HepG2 (cell line): ENCODE data around the gene SUN1. TPM values are rescaled to one million over a fixed set of nuclear protein-coding genes. Genes with fewer than 3 reads are reported as not detected.

Experiments used
- ATAC-seq: fragments of 200-7000 bp; cut with Tn5 transposase; 3 replicates; pipeline ENCODE4 v1.9.1; 2020; ENCODE audit warnings: mild to moderate bottlenecking, moderate library complexity
- BruUV-seq: library from RNA; stranded (reverse); fragments of 400-500 nt; replicated peaks from 2 replicates; lab custom pipeline; 2021; lab: Mats Ljungman, UMichigan
- CTCF ChIA-PET: fragments of 300-600 bp; formaldehyde crosslinking; extraction: SDS; loops from one replicate; lab custom pipeline; 2021; ENCODE audit warnings: low total read pairs, inconsistent platforms, low intra/inter-chr PET ratio; lab: Yijun Ruan, JAX
- POLR2A ChIA-PET: fragments of 350-600 bp; sonication (Branson Sonifier 250); formaldehyde crosslinking; loops from one replicate; lab custom pipeline; 2020; ENCODE audit warnings: antibody characterized with exemption, inconsistent platforms; lab: Yijun Ruan, JAX
- DNase-seq: peaks from one replicate; pipeline ENCODE4 v3.0.0-alpha.2; 2015; ENCODE audit warnings: low spot score
- FAIRE-seq: peaks from 3 replicates; lab custom pipeline; 2011; peaks lifted over from hg19 to GRCh38; lab: Jason Lieb, UNC
- H2AFZ ChIP-seq: one replicate; pipeline ENCODE4 v1.6.1; 2011; ENCODE audit warnings: low read length, inconsistent platforms
- H3K27ac ChIP-seq: fragments of 300-600 bp; 3 replicates; pipeline ENCODE4 v1.8.0; 2011; ENCODE audit warnings: mixed run types, mild to moderate bottlenecking, mixed read lengths, low read length, inconsistent platforms; ENCODE audit not compliant: insufficient read depth; ENCODE audit errors: extremely low read length
- H3K27me3 ChIP-seq, 2 experiments: fragments of 200-600 bp in 1 of 2; 2 replicates in 1 of 2; 3 replicates in 1 of 2; pipeline versions ENCODE4 v1.6.0 to v1.8.0; 2011; ENCODE audit warnings: low read length in 2 of 2, mild to moderate bottlenecking in 2 of 2, moderate library complexity in 2 of 2, inconsistent platforms in 1 of 2; ENCODE audit not compliant: insufficient read depth in 2 of 2, control insufficient read depth in 1 of 2
- H3K36me3 ChIP-seq, 2 experiments: fragments of 200-600 bp in 1 of 2; replicated peaks in 1 of 2; 2 replicates in 1 of 2; 3 replicates in 1 of 2; pipeline versions ENCODE4 v1.5.1 to v1.8.0; 2011; ENCODE audit warnings: low read length in 2 of 2, inconsistent platforms in 1 of 2; ENCODE audit not compliant: insufficient read depth in 2 of 2, control insufficient read depth in 1 of 2
- H3K4me1 ChIP-seq: 2 replicates; pipeline ENCODE4 v1.5.1; 2012; ENCODE audit warnings: low read length, inconsistent platforms; ENCODE audit not compliant: insufficient read depth
- H3K4me2 ChIP-seq: 2 replicates; pipeline ENCODE4 v1.6.0; 2011; ENCODE audit warnings: low read depth, low read length, inconsistent platforms
- H3K4me3 ChIP-seq, 3 experiments: fragments of 200-600 bp in 1 of 3; sonication (generic), shearing (Covaris generic) in 1 of 3; replicated peaks in 1 of 3; 2 replicates each; pipeline ENCODE4 v1.5.1; 2011 to 2016; ENCODE audit warnings: low read length in 3 of 3, inconsistent platforms in 2 of 3, low read depth in 2 of 3, mild to moderate bottlenecking in 2 of 3, control low read depth in 1 of 3, mixed read lengths in 1 of 3; ENCODE audit not compliant: insufficient read depth in 1 of 3
- H3K79me2 ChIP-seq: one replicate; pipeline ENCODE4 v1.6.1; 2011; ENCODE audit warnings: low read length, inconsistent platforms; ENCODE audit not compliant: insufficient read depth
- H3K9ac ChIP-seq: 2 replicates; pipeline ENCODE4 v1.6.0; 2011; ENCODE audit warnings: mild to moderate bottlenecking, low read depth, low read length, inconsistent platforms; ENCODE audit not compliant: insufficient read depth
- H3K9me3 ChIP-seq: 2 replicates; pipeline ENCODE4 v1.5.1; 2012; ENCODE audit warnings: mild to moderate bottlenecking, low read length
- H4K20me1 ChIP-seq: 2 replicates; pipeline ENCODE4 v1.6.0; 2011; ENCODE audit warnings: inconsistent platforms, mild to moderate bottlenecking, low read length, moderate library complexity; ENCODE audit not compliant: insufficient read depth
- GABPB1 ChIP-seq: IDR thresholded peaks from 2 replicates; pipeline ENCODE4 v1.6.1; 2016; ENCODE audit warnings: mild to moderate bottlenecking, missing genetic modification reagents, moderate library complexity, missing compliant biosample characterization
- KLF9 ChIP-seq: IDR thresholded peaks from 2 replicates; pipeline ENCODE4 v1.6.1; 2016; ENCODE audit warnings: low read depth
- NPAS2 ChIP-seq: sonication (generic); formaldehyde crosslinking; IDR thresholded peaks from 2 replicates; pipeline ENCODE4 v1.8.0; 2022; ENCODE audit warnings: mild to moderate bottlenecking, missing genetic modification reagents, borderline replicate concordance
- PRDM4 ChIP-seq: sonication (generic); formaldehyde crosslinking; IDR thresholded peaks from 2 replicates; pipeline ENCODE4 v1.9.0; 2021; ENCODE audit warnings: missing genetic modification reagents, borderline replicate concordance
- ZBTB33 ChIP-seq: sonication (generic); formaldehyde crosslinking; IDR thresholded peaks from 2 replicates; pipeline ENCODE4 v1.4.0; 2020; ENCODE audit warnings: missing genetic modification reagents
- WGBS: methylation state at CpG from one replicate; pipeline ENCODE4 v1.1.6; 2017; ENCODE audit warnings: low lambda C conversion rate; 5-methylcytosine and 5-hydroxymethylcytosine counted together
- in situ Hi-C: cut with HindIII; loops from 2 replicates; pipeline ENCODE4 v1.10.0; 2017; ENCODE audit warnings: low pct_unique_long_range_greater_than_20kb; ENCODE audit not compliant: extremely low pct_ligation_motif_present
- intact Hi-C: fragments of 100-400 bp; cut with micrococcal nuclease; formaldehyde crosslinking; loops from one replicate; pipeline ENCODE4 v1.10.0; 2022; ENCODE audit not compliant: unreplicated experiment
- polyA plus RNA-seq, 8 experiments: library from polyadenylated mRNA; depleted of rRNA in 3 of 8; stranded (reverse) in 7 of 8; unstranded in 1 of 8; fragments of >200 nt; fragmentation: Illumina TruSeq in 4 of 8; extraction: Trizol in 4 of 8; gene quantifications; 2 replicates each; pipeline versions ENCODE4 v1.2.1 to v1.2.3, GENCODE V29; 2011 to 2016; ENCODE audit warnings: low read depth in 4 of 8, missing spikeins in 1 of 8, mixed read lengths in 1 of 8; ENCODE audit not compliant: insufficient read depth in 1 of 8
- total RNA-seq, 5 experiments: library from RNA; depleted of rRNA; stranded (reverse); fragments of >200 nt; fragmentation: Illumina TruSeq; extraction: Trizol; gene quantifications; 2 replicates each; pipeline ENCODE4 v1.2.3, GENCODE V29; 2016; ENCODE audit warnings: low read depth in 1 of 5
- TF ChIP-seq, protein P1 (sequence below): sonication (generic); formaldehyde crosslinking; IDR thresholded peaks from 2 replicates; pipeline ENCODE4 v1.5.1; 2020; ENCODE audit warnings: mild to moderate bottlenecking, missing genetic modification reagents, moderate library complexity

SUN1 gene
- total and polyA plus RNA-seq, 2 of the 13 experiments (the other 11 are each of a cell fraction or from before 2014, with no cell fraction given), result 47.0 to 126 TPM

GRCh38 chr7:822692-823276 lies 9.5 kb upstream of the SUN1 start (continued):
- TF ChIP-seq, protein P1, sequence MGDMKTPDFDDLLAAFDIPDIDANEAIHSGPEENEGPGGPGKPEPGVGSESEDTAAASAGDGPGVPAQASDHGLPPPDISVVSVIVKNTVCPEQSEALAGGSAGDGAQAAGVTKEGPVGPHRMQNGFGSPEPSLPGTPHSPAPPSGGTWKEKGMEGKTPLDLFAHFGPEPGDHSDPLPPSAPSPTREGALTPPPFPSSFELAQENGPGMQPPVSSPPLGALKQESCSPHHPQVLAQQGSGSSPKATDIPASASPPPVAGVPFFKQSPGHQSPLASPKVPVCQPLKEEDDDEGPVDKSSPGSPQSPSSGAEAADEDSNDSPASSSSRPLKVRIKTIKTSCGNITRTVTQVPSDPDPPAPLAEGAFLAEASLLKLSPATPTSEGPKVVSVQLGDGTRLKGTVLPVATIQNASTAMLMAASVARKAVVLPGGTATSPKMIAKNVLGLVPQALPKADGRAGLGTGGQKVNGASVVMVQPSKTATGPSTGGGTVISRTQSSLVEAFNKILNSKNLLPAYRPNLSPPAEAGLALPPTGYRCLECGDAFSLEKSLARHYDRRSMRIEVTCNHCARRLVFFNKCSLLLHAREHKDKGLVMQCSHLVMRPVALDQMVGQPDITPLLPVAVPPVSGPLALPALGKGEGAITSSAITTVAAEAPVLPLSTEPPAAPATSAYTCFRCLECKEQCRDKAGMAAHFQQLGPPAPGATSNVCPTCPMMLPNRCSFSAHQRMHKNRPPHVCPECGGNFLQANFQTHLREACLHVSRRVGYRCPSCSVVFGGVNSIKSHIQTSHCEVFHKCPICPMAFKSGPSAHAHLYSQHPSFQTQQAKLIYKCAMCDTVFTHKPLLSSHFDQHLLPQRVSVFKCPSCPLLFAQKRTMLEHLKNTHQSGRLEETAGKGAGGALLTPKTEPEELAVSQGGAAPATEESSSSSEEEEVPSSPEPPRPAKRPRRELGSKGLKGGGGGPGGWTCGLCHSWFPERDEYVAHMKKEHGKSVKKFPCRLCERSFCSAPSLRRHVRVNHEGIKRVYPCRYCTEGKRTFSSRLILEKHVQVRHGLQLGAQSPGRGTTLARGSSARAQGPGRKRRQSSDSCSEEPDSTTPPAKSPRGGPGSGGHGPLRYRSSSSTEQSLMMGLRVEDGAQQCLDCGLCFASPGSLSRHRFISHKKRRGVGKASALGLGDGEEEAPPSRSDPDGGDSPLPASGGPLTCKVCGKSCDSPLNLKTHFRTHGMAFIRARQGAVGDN (CRISPR knock-in tag), result peak; percentile 28; the same call in 1 of the 2 replicates
- TF ChIP-seq NPAS2 (no peak), KLF9 (CRISPR knock-in tag) (no peak)

DNA sequence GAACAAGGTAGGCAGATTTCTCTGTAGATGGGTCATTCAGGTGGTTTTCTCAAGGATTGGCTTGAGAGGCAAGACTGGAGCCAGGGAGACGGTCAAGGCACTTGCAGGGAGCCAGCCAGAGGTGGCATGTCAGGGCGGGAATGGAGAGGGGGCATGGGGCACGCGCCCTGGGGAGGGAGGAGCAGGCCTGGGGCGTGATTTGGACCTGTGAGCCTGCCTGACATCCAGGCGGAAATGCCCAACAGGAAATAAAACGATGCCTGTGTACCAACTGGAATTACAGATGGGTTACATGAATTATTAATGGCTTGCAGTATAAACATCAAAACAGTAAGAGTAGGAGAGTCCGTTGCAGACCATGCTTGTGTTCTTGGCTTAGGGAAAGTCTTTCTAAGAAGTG lies 8.6 kb upstream of the SUN1 start:
- Histone ChIP-seq H3K36me3 (peaks cover 2 to 10% of the 10 kb centered on the region in 2 experiments; a peak in 4 of 5 replicates), H3K27me3 (no peaks in the 10 kb centered on the region), H3K27ac (peak overlapping the region; percentile 26), H3K79me2 (peaks cover 90% of the 10 kb centered on the region), H3K4me3 (no peak overlapping the region), H3K9me3 (no peaks in the 10 kb centered on the region), H4K20me1 (peaks cover 38% of the 10 kb centered on the region), H2AFZ (no peak overlapping the region), H3K9ac (no peak overlapping the region), H3K4me2 (no peak overlapping the region), H3K4me1 (peaks cover 45% of the 10 kb centered on the region)
- FAIRE-seq, result no peak
- ChIA-PET CTCF (no interaction called here), POLR2A (no interaction called here)
- no peak for ATAC-seq
- no peak for DNase-seq
- intact Hi-C loops, result no loop called here
- 0 out of 2 replicates have a peak, but pooled peaks have one; percentile 32 for TF ChIP-seq ZBTB33 (CRISPR knock-in tag)
- no peak for TF ChIP-seq GABPB1 (CRISPR knock-in tag)
- TF ChIP-seq PRDM4 (CRISPR knock-in tag), result no peak
- no TSS peak for BruUV-seq
- WGBS, result 93% methylated on average over 8 of the region's 8 CpGs
- in situ Hi-C loops, result no loop called here
